ENCODE data around the gene DNASE1L3. TPM values are rescaled to one million over a fixed set of nuclear protein-coding genes. Genes with fewer than 3 reads are reported as not detected.

The DNASE1L3 gene
- total and polyA plus RNA-seq, 2 experiments from 2014 or later, result not detected

- no peak overlapping the region for H3K4me3 ChIP-seq
- ATAC-seq (no peak), DNase-seq (ENCODE audit: low spot score) (no peak)
- no peak overlapping the region for H3K27ac ChIP-seq (ENCODE audit: low read depth)
- no peak for TF ChIP-seq CTCF (conservative IDR thresholded peaks at IDR 0.05; ENCODE audit: low read depth in 2 of 2)
- no peak for TF ChIP-seq JUNB (IDR thresholded peaks at IDR 0.05; ENCODE audit: unreplicated experiment)
- TF ChIP-seq, protein P1, sequence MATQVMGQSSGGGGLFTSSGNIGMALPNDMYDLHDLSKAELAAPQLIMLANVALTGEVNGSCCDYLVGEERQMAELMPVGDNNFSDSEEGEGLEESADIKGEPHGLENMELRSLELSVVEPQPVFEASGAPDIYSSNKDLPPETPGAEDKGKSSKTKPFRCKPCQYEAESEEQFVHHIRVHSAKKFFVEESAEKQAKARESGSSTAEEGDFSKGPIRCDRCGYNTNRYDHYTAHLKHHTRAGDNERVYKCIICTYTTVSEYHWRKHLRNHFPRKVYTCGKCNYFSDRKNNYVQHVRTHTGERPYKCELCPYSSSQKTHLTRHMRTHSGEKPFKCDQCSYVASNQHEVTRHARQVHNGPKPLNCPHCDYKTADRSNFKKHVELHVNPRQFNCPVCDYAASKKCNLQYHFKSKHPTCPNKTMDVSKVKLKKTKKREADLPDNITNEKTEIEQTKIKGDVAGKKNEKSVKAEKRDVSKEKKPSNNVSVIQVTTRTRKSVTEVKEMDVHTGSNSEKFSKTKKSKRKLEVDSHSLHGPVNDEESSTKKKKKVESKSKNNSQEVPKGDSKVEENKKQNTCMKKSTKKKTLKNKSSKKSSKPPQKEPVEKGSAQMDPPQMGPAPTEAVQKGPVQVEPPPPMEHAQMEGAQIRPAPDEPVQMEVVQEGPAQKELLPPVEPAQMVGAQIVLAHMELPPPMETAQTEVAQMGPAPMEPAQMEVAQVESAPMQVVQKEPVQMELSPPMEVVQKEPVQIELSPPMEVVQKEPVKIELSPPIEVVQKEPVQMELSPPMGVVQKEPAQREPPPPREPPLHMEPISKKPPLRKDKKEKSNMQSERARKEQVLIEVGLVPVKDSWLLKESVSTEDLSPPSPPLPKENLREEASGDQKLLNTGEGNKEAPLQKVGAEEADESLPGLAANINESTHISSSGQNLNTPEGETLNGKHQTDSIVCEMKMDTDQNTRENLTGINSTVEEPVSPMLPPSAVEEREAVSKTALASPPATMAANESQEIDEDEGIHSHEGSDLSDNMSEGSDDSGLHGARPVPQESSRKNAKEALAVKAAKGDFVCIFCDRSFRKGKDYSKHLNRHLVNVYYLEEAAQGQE (IDR thresholded peaks at IDR 0.05; ENCODE audit: unreplicated experiment), result no peak
- no peak for TF ChIP-seq EZH2 (IDR thresholded peaks at IDR 0.05; ENCODE audit: low read depth, unreplicated experiment)
- TF ChIP-seq, protein P2, sequence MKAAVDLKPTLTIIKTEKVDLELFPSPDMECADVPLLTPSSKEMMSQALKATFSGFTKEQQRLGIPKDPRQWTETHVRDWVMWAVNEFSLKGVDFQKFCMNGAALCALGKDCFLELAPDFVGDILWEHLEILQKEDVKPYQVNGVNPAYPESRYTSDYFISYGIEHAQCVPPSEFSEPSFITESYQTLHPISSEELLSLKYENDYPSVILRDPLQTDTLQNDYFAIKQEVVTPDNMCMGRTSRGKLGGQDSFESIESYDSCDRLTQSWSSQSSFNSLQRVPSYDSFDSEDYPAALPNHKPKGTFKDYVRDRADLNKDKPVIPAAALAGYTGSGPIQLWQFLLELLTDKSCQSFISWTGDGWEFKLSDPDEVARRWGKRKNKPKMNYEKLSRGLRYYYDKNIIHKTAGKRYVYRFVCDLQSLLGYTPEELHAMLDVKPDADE (IDR thresholded peaks at IDR 0.05), result no peak
- TF ChIP-seq NANOG (IDR thresholded peaks at IDR 0.05; ENCODE audit: borderline replicate concordance), result no peak
- TF ChIP-seq ZNF114 (CRISPR knock-in tag; IDR thresholded peaks at IDR 0.05), result no peak
- no peak for TF ChIP-seq CREB1 (CRISPR knock-in tag; IDR thresholded peaks at IDR 0.05; ENCODE audit: low read depth)
- TF ChIP-seq EZH2phosphoT487 (IDR thresholded peaks at IDR 0.05; ENCODE audit: unreplicated experiment), result no peak
- H4K20me1 ChIP-seq (replicated peaks; ENCODE audit: insufficient read depth), result no peaks in the 10 kb centered on the region
- H2AFZ ChIP-seq, result peak overlapping the region; percentile 23; the same call in 1 of the 2 replicates
- H3K4me1 Mint-ChIP-seq, result peaks cover 15% of the 10 kb centered on the region
- no peaks in the 10 kb centered on the region for H3K27me3 ChIP-seq (ENCODE audit: insufficient read depth)
- H3K36me3 ChIP-seq (ENCODE audit: insufficient read depth), result no peaks in the 10 kb centered on the region
- no peaks in the 10 kb centered on the region; the same call in 2 of the 3 replicates for H3K9me3 Mint-ChIP-seq
- H3K36me3 Mint-ChIP-seq (ENCODE audit: low read depth), result no peaks in the 10 kb centered on the region
- no peak overlapping the region for H3K4me3 Mint-ChIP-seq
- H3K9me2 ChIP-seq (ENCODE audit: insufficient read depth), result no peaks in the 10 kb centered on the region; the same call in 1 of the 2 replicates
- H3K4me2 ChIP-seq, result no peak overlapping the region
- no peak overlapping the region for H3K27ac Mint-ChIP-seq
- peaks cover 11% of the 10 kb centered on the region; the same call in 1 of the 2 replicates for H3K4me1 ChIP-seq (ENCODE audit: insufficient read depth)
- H3K27me3 Mint-ChIP-seq (ENCODE audit: insufficient read depth, low read depth, poor library complexity), result peaks cover 4% of the 10 kb centered on the region
- H3K79me2 ChIP-seq (replicated peaks; ENCODE audit: insufficient read depth), result no peaks in the 10 kb centered on the region
- no peaks in the 10 kb centered on the region for H3F3A ChIP-seq (replicated peaks; ENCODE audit: low read depth)
Measured at GRCh38 chr3:58184309-58184981, 26.3 kb downstream of the DNASE1L3 start.

All from GM23338 (cell line).